Spleen (tissue), 11 donors: ENCODE results near the gene LRMDA. TPM values are rescaled to one million over a fixed set of nuclear protein-coding genes. Genes with fewer than 3 reads are reported as not detected.

Experiments
- DNase-seq: peaks from one replicate; pipeline ENCODE4 v3.0.0-alpha.2; 2020
- H3K27ac ChIP-seq, 8 donors: fragments of 200-600 bp; sonication (generic) in 7 of 8; 1 replicate in 4 of 8; 2 replicates in 4 of 8; pipeline versions ENCODE4 v1.5.0 to v1.8.0; 2016 to 2021; ENCODE audit warnings: inconsistent platforms in 4 of 8, mild to moderate bottlenecking in 4 of 8, moderate library complexity in 1 of 8
- H3K27me3 ChIP-seq, 7 donors: fragments of 200-600 bp; sonication (generic) in 6 of 7; replicated peaks in 1 of 7; 1 replicate in 4 of 7; 2 replicates in 3 of 7; pipeline versions ENCODE4 v1.5.0 to v1.8.0; 2016 to 2021; ENCODE audit warnings: inconsistent platforms in 3 of 7, mild to moderate bottlenecking in 1 of 7
- H3K36me3 ChIP-seq, 6 donors: fragments of 200-600 bp; sonication (generic) in 5 of 6; 1 replicate in 4 of 6; 2 replicates in 2 of 6; pipeline versions ENCODE4 v1.5.0 to v1.8.0; 2016 to 2021; ENCODE audit warnings: inconsistent platforms in 2 of 6
- H3K4me1 ChIP-seq, 6 donors: fragments of 200-600 bp; sonication (generic) in 5 of 6; 1 replicate in 3 of 6; 2 replicates in 3 of 6; pipeline versions ENCODE4 v1.5.0 to v1.8.0; 2016 to 2021; ENCODE audit warnings: inconsistent platforms in 3 of 6
- H3K4me3 ChIP-seq, 8 donors: fragments of 200-600 bp; sonication (generic) in 7 of 8; 1 replicate in 4 of 8; 2 replicates in 4 of 8; pipeline versions ENCODE4 v1.5.0 to v1.8.0; 2016 to 2021; ENCODE audit warnings: inconsistent platforms in 4 of 8, mild to moderate bottlenecking in 4 of 8, moderate library complexity in 2 of 8
- H3K9me3 ChIP-seq, 8 donors: fragments of 200-600 bp; sonication (generic) in 7 of 8; 1 replicate in 4 of 8; 2 replicates in 4 of 8; pipeline versions ENCODE4 v1.5.0 to v1.8.0; 2016 to 2021; ENCODE audit warnings: inconsistent platforms in 4 of 8
- POLR2A ChIP-seq, 3 donors: fragments of 450-650 bp; IDR thresholded peaks; one replicate each; pipeline ENCODE4 v1.5.1; 2017; ENCODE audit warnings: antibody characterized with exemption in 3 of 3, mild to moderate bottlenecking in 1 of 3
- POLR2AphosphoS5 ChIP-seq, 3 donors: sonication (generic); formaldehyde crosslinking; IDR thresholded peaks; one replicate each; pipeline ENCODE4 v1.5.1; 2017; ENCODE audit warnings: antibody characterized with exemption in 3 of 3
- WGBS, 5 donors: extraction: QIAGEN DNeasy Blood & Tissue Kit in 3 of 5; methylation state at CpG; one replicate each; pipeline versions ENCODE4 v1.1.5 to v1.1.7; 2013 to 2018; 5-methylcytosine and 5-hydroxymethylcytosine counted together
- intact Hi-C: fragments of 100-400 bp; cut with DNase I; formaldehyde crosslinking; loops from one replicate; pipeline ENCODE4 v1.15.0; 2023; ENCODE audit warnings: low total_unique reads
- polyA plus RNA-seq, 3 donors: library from polyadenylated mRNA; stranded (reverse); fragments of 200-250 nt; gene quantifications; one replicate each; pipeline ENCODE4 v1.2.1, GENCODE V29; 2013
- total RNA-seq, 7 donors: library from RNA; depleted of rRNA in 3 of 7; stranded (reverse); fragments of >200 nt in 3 of 7; fragmentation: NEBNext Ultra II Directional in 4 of 7; extraction: Animal tissue kit (Norgen Biotek cat#: 25700) in 4 of 7; gene quantifications; one replicate each; pipeline versions ENCODE4 v1.1.0 to v1.2.1, GENCODE V29; 2016 to 2021
- TF ChIP-seq, protein P1 (sequence below), 11 experiments: fragments of 200-600 bp in 7 of 11; fragments of 450-650 bp in 4 of 11; sonication (generic) in 4 of 11; IDR thresholded peaks in 8 of 11; conservative IDR thresholded peaks in 3 of 11; 1 replicate in 7 of 11; 2 replicates in 4 of 11; pipeline versions ENCODE4 v1.4.0 to v1.8.0; 2016 to 2021; ENCODE audit warnings: antibody characterized with exemption in 11 of 11, inconsistent platforms in 4 of 11, mild to moderate bottlenecking in 1 of 11
- donor health status: healthy with polysubstance abuse.
- donor health status: DM: no; HTN: no; CAD: no; lungs with moderate emphysema.
- donor health status: DM: no; HTN: no; CAD: no.
- donor health status: Bipolar disorder and iron deficiency.
- donor health status: healthy.
- donor health status: DM: no; HTN: no; CAD: no.
- donor health status: DM: yes; HTN: yes; CAD: no.

Gene LRMDA
- total and polyA plus RNA-seq, 10 donors = 7.3 to 46.6 (median 28.2) TPM

DNA sequence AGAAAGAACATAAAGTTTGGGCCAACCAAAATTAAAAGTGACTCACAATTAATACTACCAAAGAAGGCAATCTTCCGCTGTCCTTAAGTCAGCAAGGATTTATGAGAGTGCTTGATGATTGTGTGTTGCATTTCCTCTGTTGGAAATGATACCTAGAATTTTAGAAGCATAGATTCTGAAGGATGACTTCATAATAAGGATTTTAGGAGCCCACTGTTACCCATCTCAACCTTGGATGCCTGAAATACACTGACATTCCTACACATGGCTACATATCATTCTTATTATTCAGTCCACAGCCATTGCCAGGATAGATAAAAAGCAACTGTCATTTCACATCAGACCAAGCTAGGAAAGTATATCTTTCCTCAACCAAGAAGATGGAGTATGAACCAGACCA, 823.8 kb downstream of the LRMDA start:
- no peaks in the 10 kb centered on the region for H3K36me3 ChIP-seq
- peaks cover 3 to 14% (median 12%) of the 10 kb centered on the region in 8 donors for H3K9me3 ChIP-seq
- H3K4me3 ChIP-seq = no peak overlapping the region
- no peak for DNase-seq
- WGBS, 5 donors = 82 to 100% (median 96%) methylated on average over 1 of the region's 1 CpG
- intact Hi-C loops = no loop called here
- TF ChIP-seq POLR2AphosphoS5 (IDR thresholded peaks at IDR 0.05) = no peak
- TF ChIP-seq POLR2A (IDR thresholded peaks at IDR 0.05) = no peak
- TF ChIP-seq, protein P1, sequence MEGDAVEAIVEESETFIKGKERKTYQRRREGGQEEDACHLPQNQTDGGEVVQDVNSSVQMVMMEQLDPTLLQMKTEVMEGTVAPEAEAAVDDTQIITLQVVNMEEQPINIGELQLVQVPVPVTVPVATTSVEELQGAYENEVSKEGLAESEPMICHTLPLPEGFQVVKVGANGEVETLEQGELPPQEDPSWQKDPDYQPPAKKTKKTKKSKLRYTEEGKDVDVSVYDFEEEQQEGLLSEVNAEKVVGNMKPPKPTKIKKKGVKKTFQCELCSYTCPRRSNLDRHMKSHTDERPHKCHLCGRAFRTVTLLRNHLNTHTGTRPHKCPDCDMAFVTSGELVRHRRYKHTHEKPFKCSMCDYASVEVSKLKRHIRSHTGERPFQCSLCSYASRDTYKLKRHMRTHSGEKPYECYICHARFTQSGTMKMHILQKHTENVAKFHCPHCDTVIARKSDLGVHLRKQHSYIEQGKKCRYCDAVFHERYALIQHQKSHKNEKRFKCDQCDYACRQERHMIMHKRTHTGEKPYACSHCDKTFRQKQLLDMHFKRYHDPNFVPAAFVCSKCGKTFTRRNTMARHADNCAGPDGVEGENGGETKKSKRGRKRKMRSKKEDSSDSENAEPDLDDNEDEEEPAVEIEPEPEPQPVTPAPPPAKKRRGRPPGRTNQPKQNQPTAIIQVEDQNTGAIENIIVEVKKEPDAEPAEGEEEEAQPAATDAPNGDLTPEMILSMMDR (IDR thresholded peaks at IDR 0.05 in 8 of 11, conservative IDR thresholded peaks at IDR 0.05 in 3 of 11) = no peak
- no peak overlapping the region for H3K27ac ChIP-seq
- no peaks in the 10 kb centered on the region for H3K4me1 ChIP-seq
- H3K27me3 ChIP-seq = no peaks in the 10 kb centered on the region

DNA sequence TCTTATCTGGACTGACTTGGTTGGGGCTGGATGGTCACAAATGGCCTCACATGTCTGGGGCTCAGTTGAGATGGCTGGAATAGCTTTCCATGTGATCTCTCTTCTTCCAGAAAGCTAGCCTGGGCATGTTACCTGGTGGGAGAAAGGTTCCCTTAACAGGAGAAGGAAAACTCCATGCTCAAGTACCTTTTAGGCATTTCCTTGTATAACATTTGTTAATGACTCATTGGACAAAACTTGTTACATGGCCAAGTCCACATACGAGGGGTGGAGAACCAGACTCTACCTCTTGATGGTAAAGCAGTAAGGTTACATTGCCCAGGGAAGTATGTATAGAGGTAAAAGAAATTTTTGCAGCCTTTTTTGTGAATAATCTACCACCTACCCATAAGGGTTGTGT, 826.4 kb downstream of the LRMDA start:
- Histone ChIP-seq H3K4me3 (no peak overlapping the region), H3K27me3 (no peaks in the 10 kb centered on the region), H3K9me3 (peaks cover 4 to 32% (median 23%) of the 10 kb centered on the region in 8 donors), H3K36me3 (no peaks in the 10 kb centered on the region), H3K4me1 (no peaks in the 10 kb centered on the region), H3K27ac (no peak overlapping the region)
- TF ChIP-seq POLR2AphosphoS5 (IDR thresholded peaks at IDR 0.05) = no peak
- no peak for TF ChIP-seq POLR2A (IDR thresholded peaks at IDR 0.05)
- intact Hi-C loops = no loop called here
- DNase-seq = no peak
- 86 to 94% (median 91%) methylated on average over 1 of the region's 1 CpG for WGBS, 5 donors

DNA sequence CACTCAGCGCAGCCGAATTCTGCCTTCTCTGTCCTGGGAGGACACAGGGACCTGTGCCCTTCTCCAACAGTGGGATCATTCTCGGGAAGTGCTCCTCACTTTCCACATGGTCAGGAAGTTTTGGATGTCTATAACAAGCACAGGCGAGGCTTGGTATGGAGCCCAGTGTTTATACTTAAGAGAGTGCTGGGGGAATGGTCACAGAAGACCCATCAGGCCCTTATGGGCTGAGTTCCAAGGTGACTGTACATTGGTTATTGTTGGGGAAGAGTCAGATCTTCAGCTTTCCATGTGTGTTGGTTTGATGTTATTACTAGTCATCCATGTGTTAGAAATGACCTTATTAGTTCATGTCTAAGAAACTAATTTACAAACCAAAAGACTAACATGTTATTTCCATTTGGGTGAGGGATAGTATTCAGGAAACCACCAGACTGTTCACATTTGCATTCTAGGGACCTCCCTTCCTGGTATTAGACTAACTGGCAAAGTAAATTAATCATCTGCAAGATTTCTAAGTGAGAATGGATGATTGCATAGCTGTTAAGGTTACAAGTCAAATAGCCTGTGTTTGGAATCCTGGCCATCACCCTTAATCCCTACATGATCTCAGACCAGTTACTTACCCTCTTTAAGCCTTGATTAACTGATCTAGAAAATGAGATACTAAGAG, 834.2 kb downstream of the LRMDA start:
- intact Hi-C loops = no loop called here
- TF ChIP-seq POLR2AphosphoS5 (IDR thresholded peaks at IDR 0.05) (no peak), POLR2A (IDR thresholded peaks at IDR 0.05) (no peak)
- TF ChIP-seq, protein P1 (IDR thresholded peaks at IDR 0.05 in 8 of 11, conservative IDR thresholded peaks at IDR 0.05 in 3 of 11) = no peak
- Histone ChIP-seq H3K27ac (no peak overlapping the region), H3K9me3 (peaks cover 0 to 14% (median 8%) of the 10 kb centered on the region in 8 donors), H3K36me3 (no peaks in the 10 kb centered on the region), H3K4me3 (no peak overlapping the region), H3K27me3 (no peaks in the 10 kb centered on the region), H3K4me1 (no peaks in the 10 kb centered on the region)
- DNase-seq = no peak
- 53 to 71% (median 68%) methylated on average over 4 of the region's 4 CpGs for WGBS, 5 donors

DNA sequence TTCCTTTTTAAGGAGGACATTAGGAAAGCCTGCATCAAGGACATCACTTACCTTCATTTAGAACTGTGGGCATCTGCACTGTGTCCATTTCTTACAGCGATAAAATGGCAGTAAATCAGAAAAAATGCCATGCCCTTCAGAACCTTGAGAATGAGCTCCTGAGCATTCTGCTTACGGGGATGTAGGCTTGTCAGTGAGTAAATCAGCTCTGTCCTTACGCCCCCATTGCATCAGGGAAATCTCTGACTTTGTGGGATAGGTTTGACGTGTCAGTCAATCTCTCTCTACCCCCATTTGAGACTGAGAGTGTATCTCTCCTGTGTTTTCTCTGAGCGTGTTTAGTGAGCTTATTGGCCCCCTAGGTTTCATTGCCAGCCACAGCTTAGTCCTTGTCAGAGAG, 837.1 kb downstream of the LRMDA start:
- DNase-seq = no peak
- WGBS, 5 donors = 57 to 75% (median 66%) methylated on average over 5 of the region's 5 CpGs
- Histone ChIP-seq H3K4me3 (no peak overlapping the region), H3K27ac (no peak overlapping the region), H3K4me1 (no peaks in the 10 kb centered on the region), H3K9me3 (peaks cover 0 to 12% (median under 1%) of the 10 kb centered on the region in 8 donors), H3K36me3 (no peaks in the 10 kb centered on the region), H3K27me3 (no peaks in the 10 kb centered on the region)
- intact Hi-C loops = no loop called here
- TF ChIP-seq POLR2AphosphoS5 (IDR thresholded peaks at IDR 0.05) (no peak), POLR2A (IDR thresholded peaks at IDR 0.05) (no peak)
- TF ChIP-seq, protein P1 (IDR thresholded peaks at IDR 0.05 in 8 of 11, conservative IDR thresholded peaks at IDR 0.05 in 3 of 11) = no peak
